H9 (cell line): ENCODE measurements around the gene PPP1R3C. TPM values are rescaled to one million over a fixed set of nuclear protein-coding genes. Genes with fewer than 3 reads are reported as not detected.

Source experiments
- DNase-seq: peaks from one replicate; pipeline ENCODE4 v3.0.0-alpha.2; 2017
- H2AFZ ChIP-seq: one replicate; pipeline ENCODE4 v1.6.1; 2013; ENCODE audit warnings: mild to moderate bottlenecking, low read length, control low read depth, moderate library complexity
- H2AK5ac ChIP-seq: 2 replicates; pipeline ENCODE4 v1.6.1; 2013; ENCODE audit warnings: low read length, control low read depth, mixed read lengths; ENCODE audit not compliant: insufficient read length
- H2BK120ac ChIP-seq: one replicate; pipeline ENCODE4 v1.6.1; 2013; ENCODE audit warnings: low read depth, mild to moderate bottlenecking, low read length, control low read depth, inconsistent platforms; ENCODE audit not compliant: poor library complexity, severe bottlenecking
- H2BK12ac ChIP-seq: 2 replicates; pipeline ENCODE4 v1.6.1; 2013; ENCODE audit warnings: low read length, control low read depth, mixed read lengths, low read depth; ENCODE audit not compliant: insufficient read length
- H2BK15ac ChIP-seq: 2 replicates; pipeline ENCODE4 v1.6.1; 2013; ENCODE audit warnings: low read depth, low read length, control low read depth
- H2BK20ac ChIP-seq: one replicate; pipeline ENCODE4 v1.6.1; 2013; ENCODE audit warnings: low read depth, mild to moderate bottlenecking, low read length, control low read depth, inconsistent platforms; ENCODE audit not compliant: poor library complexity, severe bottlenecking
- H2BK5ac ChIP-seq: 2 replicates; pipeline ENCODE4 v1.6.1; 2013; ENCODE audit warnings: low read length, control low read depth, mixed read lengths; ENCODE audit not compliant: insufficient read length
- H3K14ac ChIP-seq: 2 replicates; pipeline ENCODE4 v1.6.1; 2013; ENCODE audit warnings: low read length, control low read depth; ENCODE audit not compliant: insufficient read depth
- H3K18ac ChIP-seq: 2 replicates; pipeline ENCODE4 v1.6.1; 2013; ENCODE audit warnings: low read depth, mild to moderate bottlenecking, mixed read lengths, low read length, control low read depth; ENCODE audit not compliant: insufficient read length
- H3K23ac ChIP-seq: 2 replicates; pipeline ENCODE4 v1.6.1; 2013; ENCODE audit warnings: low read length, control low read depth, mixed read lengths, low read depth; ENCODE audit not compliant: insufficient read length
- H3K23me2 ChIP-seq: 2 replicates; pipeline ENCODE4 v1.6.1; 2013; ENCODE audit warnings: low read depth, mild to moderate bottlenecking, mixed read lengths, low read length, control low read depth; ENCODE audit not compliant: insufficient read length, poor library complexity, severe bottlenecking
- H3K27ac ChIP-seq: 2 replicates; pipeline ENCODE4 v1.5.1; 2013; ENCODE audit warnings: low read length, control low read depth, mixed read lengths, low read depth; ENCODE audit not compliant: insufficient read length
- H3K27me3 ChIP-seq: 2 replicates; pipeline ENCODE4 v1.6.1; 2013; ENCODE audit warnings: low read length, control low read depth, inconsistent platforms; ENCODE audit not compliant: insufficient read depth
- H3K4ac ChIP-seq: 2 replicates; pipeline ENCODE4 v1.6.1; 2013; ENCODE audit warnings: low read depth, mild to moderate bottlenecking, control low read depth, inconsistent platforms, low read length, moderate library complexity
- H3K4me1 ChIP-seq: 2 replicates; pipeline ENCODE4 v1.6.1; 2013; ENCODE audit warnings: low read length, control low read depth, inconsistent platforms; ENCODE audit not compliant: insufficient read depth
- H3K4me2 ChIP-seq: 2 replicates; pipeline ENCODE4 v1.6.1; 2013; ENCODE audit warnings: low read length, control low read depth, mixed read lengths; ENCODE audit not compliant: insufficient read length, insufficient read depth
- H3K56ac ChIP-seq: 2 replicates; pipeline ENCODE4 v1.6.1; 2013; ENCODE audit warnings: low read depth, mild to moderate bottlenecking, mixed read lengths, low read length, control low read depth; ENCODE audit not compliant: insufficient read length
- H3K79me1 ChIP-seq: 2 replicates; pipeline ENCODE4 v1.6.1; 2013; ENCODE audit warnings: low read depth, mild to moderate bottlenecking, moderate library complexity, low read length, control low read depth, inconsistent platforms; ENCODE audit not compliant: insufficient read depth, poor library complexity, severe bottlenecking
- H3K79me2 ChIP-seq: 2 replicates; pipeline ENCODE4 v1.6.1; 2013; ENCODE audit warnings: low read length, control low read depth, inconsistent platforms; ENCODE audit not compliant: insufficient read depth
- H3K9ac ChIP-seq: 2 replicates; pipeline ENCODE4 v1.6.1; 2013; ENCODE audit warnings: low read length, control low read depth, mixed read lengths; ENCODE audit not compliant: insufficient read length; ENCODE audit errors: extremely low read depth
- H3K9me3 ChIP-seq: one replicate; pipeline ENCODE4 v1.6.1; 2013; ENCODE audit warnings: low read depth, low read length, inconsistent platforms; ENCODE audit not compliant: control insufficient read depth
- H3T11ph ChIP-seq: one replicate; pipeline ENCODE4 v1.6.1; 2013; ENCODE audit warnings: mild to moderate bottlenecking, low read length, control low read depth, inconsistent platforms
- H4K20me1 ChIP-seq: one replicate; pipeline ENCODE4 v1.6.1; 2013; ENCODE audit not compliant: control insufficient read depth, insufficient read length, insufficient read depth
- H4K5ac ChIP-seq: 2 replicates; pipeline ENCODE4 v1.6.1; 2013; ENCODE audit warnings: low read depth, mild to moderate bottlenecking, mixed read lengths, low read length, control low read depth; ENCODE audit not compliant: insufficient read length
- H4K8ac ChIP-seq: replicated peaks from 2 replicates; pipeline ENCODE4 v1.6.1; 2013; ENCODE audit warnings: low read length, control low read depth, mixed read lengths, low read depth; ENCODE audit not compliant: insufficient read length
- H4K91ac ChIP-seq: 2 replicates; pipeline ENCODE4 v1.6.1; 2013; ENCODE audit warnings: low read depth, mild to moderate bottlenecking, moderate library complexity, mixed read lengths, low read length, control low read depth; ENCODE audit not compliant: insufficient read length
- H3K27ac Mint-ChIP-seq, 3 experiments: 2 replicates in 2 of 3; 3 replicates in 1 of 3; pipeline ENCODE4 v1.8.0; 2020 to 2021; ENCODE audit warnings: mixed read lengths in 3 of 3, mild to moderate bottlenecking in 1 of 3, moderate library complexity in 1 of 3
- H3K27me3 Mint-ChIP-seq: 2 replicates; pipeline ENCODE4 v1.8.0; 2021; ENCODE audit warnings: low read depth, mild to moderate bottlenecking, moderate library complexity, mixed read lengths
- H3K36me3 Mint-ChIP-seq, 3 experiments: 2 replicates in 2 of 3; 3 replicates in 1 of 3; pipeline ENCODE4 v1.8.0; 2020 to 2021; ENCODE audit warnings: low read depth in 3 of 3, mixed read lengths in 3 of 3; ENCODE audit not compliant: insufficient read depth in 1 of 3
- H3K4me1 Mint-ChIP-seq, 2 experiments: 2 replicates each; pipeline ENCODE4 v1.8.0; 2020; ENCODE audit warnings: mixed read lengths in 2 of 2
- H3K4me3 Mint-ChIP-seq, 2 experiments: 2 replicates in 1 of 2; 3 replicates in 1 of 2; pipeline ENCODE4 v1.8.0; 2020 to 2021; ENCODE audit warnings: mild to moderate bottlenecking in 2 of 2, mixed read lengths in 2 of 2, moderate library complexity in 1 of 2
- H3K9me3 Mint-ChIP-seq, 2 experiments: 2 replicates in 1 of 2; 3 replicates in 1 of 2; pipeline ENCODE4 v1.8.0; 2020; ENCODE audit warnings: mild to moderate bottlenecking in 2 of 2, mixed read lengths in 2 of 2, moderate library complexity in 1 of 2
- WGBS: extraction: QIAGEN DNeasy Blood & Tissue Kit; methylation state at CpG from one replicate; pipeline ENCODE4 v1.1.7; 2013; ENCODE audit warnings: missing lambda C conversion rate, low lambda C conversion rate, mixed read lengths; ENCODE audit not compliant: insufficient read length; ENCODE audit errors: extremely low coverage; 5-methylcytosine and 5-hydroxymethylcytosine counted together
- total RNA-seq: library from RNA; stranded (reverse); gene quantifications from 2 replicates; pipeline ENCODE4 v1.2.1, GENCODE V29; 2021
- TF ChIP-seq, protein P1 (sequence below): fragments of 200-600 bp; sonication (generic); conservative IDR thresholded peaks from 3 replicates; pipeline ENCODE4 v1.8.0; 2021; ENCODE audit warnings: antibody characterized with exemption, mild to moderate bottlenecking

PPP1R3C gene
- total RNA-seq, 1 experiment from 2014 or later = 1.2 TPM

DNA sequence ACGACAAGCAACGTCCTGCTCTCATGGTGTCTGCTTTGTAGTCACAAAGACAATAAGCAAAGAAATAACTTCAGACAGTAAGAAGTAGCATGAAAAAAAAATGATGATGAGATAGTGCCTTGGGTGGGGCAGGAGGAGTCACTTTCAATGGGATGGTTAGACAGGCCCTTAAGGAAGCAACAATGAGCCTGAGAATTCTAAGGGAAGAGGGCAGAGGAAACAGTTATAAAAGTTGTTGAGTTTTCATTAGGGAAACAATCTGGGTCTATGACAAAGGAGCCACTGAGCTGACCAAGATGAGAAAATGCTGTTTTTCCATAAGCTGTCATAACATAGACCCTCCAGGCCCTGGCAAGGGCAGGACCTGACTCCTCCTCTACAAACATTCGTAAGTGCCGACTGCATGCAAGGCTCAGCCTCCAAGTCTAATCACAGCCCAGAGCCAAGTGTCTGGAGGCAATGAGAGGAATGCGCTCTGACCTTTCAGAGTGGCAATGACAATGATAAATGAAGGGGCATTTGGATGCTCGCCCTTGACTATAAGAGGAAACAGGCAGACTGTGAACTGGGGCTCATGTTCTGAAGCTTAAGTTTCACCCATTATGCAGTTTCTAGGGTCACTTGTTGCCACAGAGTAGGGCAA, 43.7 kb downstream of the PPP1R3C start:
- Histone ChIP-seq H3K27me3 (no peaks in the 10 kb centered on the region), H2BK15ac (no peak overlapping the region), H3K4me1 (no peaks in the 10 kb centered on the region), H3K4ac (no peak overlapping the region), H2BK120ac (no peak overlapping the region), H3K9ac (no peak overlapping the region), H2AFZ (no peak overlapping the region), H3K4me2 (no peak overlapping the region), H4K5ac (no peak overlapping the region), H3K23ac (no peak overlapping the region), H2BK12ac (no peak overlapping the region), H3K9me3 (no peaks in the 10 kb centered on the region), H3T11ph (no peak overlapping the region), H4K20me1 (no peaks in the 10 kb centered on the region), H4K91ac (no peak overlapping the region), H3K56ac (no peak overlapping the region), H2BK5ac (no peak overlapping the region), H3K18ac (no peak overlapping the region), H3K14ac (no peak overlapping the region), H3K27ac (no peak overlapping the region), H3K23me2 (no peaks in the 10 kb centered on the region), H2BK20ac (no peak overlapping the region), H2AK5ac (no peak overlapping the region), H4K8ac (no peak overlapping the region), H3K79me1 (no peaks in the 10 kb centered on the region), H3K79me2 (no peaks in the 10 kb centered on the region)
- H3K27me3 Mint-ChIP-seq = peaks cover 1% of the 10 kb centered on the region; the same call in 1 of the 2 replicates
- no peaks in the 10 kb centered on the region for H3K36me3 Mint-ChIP-seq
- H3K4me3 Mint-ChIP-seq = no peak overlapping the region
- no peak for DNase-seq
- no CpG with 5 or more reads among the region's 6 CpGs for WGBS
- no peaks in the 10 kb centered on the region for H3K9me3 Mint-ChIP-seq
- TF ChIP-seq, protein P1, sequence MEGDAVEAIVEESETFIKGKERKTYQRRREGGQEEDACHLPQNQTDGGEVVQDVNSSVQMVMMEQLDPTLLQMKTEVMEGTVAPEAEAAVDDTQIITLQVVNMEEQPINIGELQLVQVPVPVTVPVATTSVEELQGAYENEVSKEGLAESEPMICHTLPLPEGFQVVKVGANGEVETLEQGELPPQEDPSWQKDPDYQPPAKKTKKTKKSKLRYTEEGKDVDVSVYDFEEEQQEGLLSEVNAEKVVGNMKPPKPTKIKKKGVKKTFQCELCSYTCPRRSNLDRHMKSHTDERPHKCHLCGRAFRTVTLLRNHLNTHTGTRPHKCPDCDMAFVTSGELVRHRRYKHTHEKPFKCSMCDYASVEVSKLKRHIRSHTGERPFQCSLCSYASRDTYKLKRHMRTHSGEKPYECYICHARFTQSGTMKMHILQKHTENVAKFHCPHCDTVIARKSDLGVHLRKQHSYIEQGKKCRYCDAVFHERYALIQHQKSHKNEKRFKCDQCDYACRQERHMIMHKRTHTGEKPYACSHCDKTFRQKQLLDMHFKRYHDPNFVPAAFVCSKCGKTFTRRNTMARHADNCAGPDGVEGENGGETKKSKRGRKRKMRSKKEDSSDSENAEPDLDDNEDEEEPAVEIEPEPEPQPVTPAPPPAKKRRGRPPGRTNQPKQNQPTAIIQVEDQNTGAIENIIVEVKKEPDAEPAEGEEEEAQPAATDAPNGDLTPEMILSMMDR = no peak
- no peak overlapping the region for H3K27ac Mint-ChIP-seq
- no peaks in the 10 kb centered on the region for H3K4me1 Mint-ChIP-seq
